ENCODE data around the gene CALN1.

DNA sequence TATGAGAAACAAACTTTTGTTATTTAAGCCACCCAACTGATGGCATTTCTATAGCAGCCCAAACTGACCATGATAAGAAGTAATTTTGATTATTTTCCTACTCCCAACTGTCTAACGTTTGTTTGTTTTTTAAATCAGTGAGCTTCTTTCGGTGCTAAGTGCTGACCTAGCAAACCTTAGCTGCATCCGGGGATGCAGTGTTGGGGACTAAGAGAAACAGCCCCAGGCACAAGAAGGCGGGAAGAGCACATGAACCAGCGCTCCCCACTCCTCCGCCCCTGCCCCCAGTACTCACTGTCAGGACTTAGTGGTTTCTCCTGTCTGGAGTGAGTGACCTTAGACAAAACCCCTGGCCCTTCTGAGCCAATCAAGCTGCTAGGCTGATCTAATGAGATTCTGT, 168.8 kb downstream of the CALN1 start:
- TF ChIP-seq, protein P1, sequence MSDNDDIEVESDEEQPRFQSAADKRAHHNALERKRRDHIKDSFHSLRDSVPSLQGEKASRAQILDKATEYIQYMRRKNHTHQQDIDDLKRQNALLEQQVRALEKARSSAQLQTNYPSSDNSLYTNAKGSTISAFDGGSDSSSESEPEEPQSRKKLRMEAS (IDR thresholded peaks at IDR 0.05) = no peak
- TF ChIP-seq GABPA (IDR thresholded peaks at IDR 0.05; ENCODE audit: borderline replicate concordance, insufficient read depth, low read length) = no peak
- no peak for TF ChIP-seq TAF1 (IDR thresholded peaks at IDR 0.05; ENCODE audit: low read depth, low read length)
- TF ChIP-seq POLR2AphosphoS5 (IDR thresholded peaks at IDR 0.05; ENCODE audit: low read depth, low read length) = no peak
- TF ChIP-seq, protein P2, sequence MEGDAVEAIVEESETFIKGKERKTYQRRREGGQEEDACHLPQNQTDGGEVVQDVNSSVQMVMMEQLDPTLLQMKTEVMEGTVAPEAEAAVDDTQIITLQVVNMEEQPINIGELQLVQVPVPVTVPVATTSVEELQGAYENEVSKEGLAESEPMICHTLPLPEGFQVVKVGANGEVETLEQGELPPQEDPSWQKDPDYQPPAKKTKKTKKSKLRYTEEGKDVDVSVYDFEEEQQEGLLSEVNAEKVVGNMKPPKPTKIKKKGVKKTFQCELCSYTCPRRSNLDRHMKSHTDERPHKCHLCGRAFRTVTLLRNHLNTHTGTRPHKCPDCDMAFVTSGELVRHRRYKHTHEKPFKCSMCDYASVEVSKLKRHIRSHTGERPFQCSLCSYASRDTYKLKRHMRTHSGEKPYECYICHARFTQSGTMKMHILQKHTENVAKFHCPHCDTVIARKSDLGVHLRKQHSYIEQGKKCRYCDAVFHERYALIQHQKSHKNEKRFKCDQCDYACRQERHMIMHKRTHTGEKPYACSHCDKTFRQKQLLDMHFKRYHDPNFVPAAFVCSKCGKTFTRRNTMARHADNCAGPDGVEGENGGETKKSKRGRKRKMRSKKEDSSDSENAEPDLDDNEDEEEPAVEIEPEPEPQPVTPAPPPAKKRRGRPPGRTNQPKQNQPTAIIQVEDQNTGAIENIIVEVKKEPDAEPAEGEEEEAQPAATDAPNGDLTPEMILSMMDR (IDR thresholded peaks at IDR 0.05; ENCODE audit: control extremely low read depth in 1 of 3, insufficient read depth in 1 of 3, low read depth in 1 of 3, low read length in 3 of 3) = no peak
- TF ChIP-seq CBX8 (IDR thresholded peaks at IDR 0.05; ENCODE audit: borderline replicate concordance, low read depth, low read length) = no peak
- no peak for TF ChIP-seq RAD21 (IDR thresholded peaks at IDR 0.05 in 1 of 2, conservative IDR thresholded peaks at IDR 0.05 in 1 of 2; ENCODE audit: low read depth in 2 of 2, low read length in 2 of 2)

All from H1 (cell line).